ENCODE data around the gene COX7B2. TPM values are rescaled to one million over a fixed set of nuclear protein-coding genes. Genes with fewer than 3 reads are reported as not detected.

COX7B2 gene
- total RNA-seq, 1 donor from 2014 or later, result not detected

- Mint-ChIP-seq H3K4me1 (no peaks in the 10 kb centered on the region), H3K27me3 (ENCODE audit: insufficient read depth, low read depth) (no peaks in the 10 kb centered on the region), H3K4me3 (no peak overlapping the region), H3K27ac (no peak overlapping the region), H3K36me3 (no peaks in the 10 kb centered on the region), H3K9me3 (no peaks in the 10 kb centered on the region)
- H3F3A ChIP-seq (ENCODE audit: low read depth), result no peaks in the 10 kb centered on the region
- H3K4me1 ChIP-seq, result no peaks in the 10 kb centered on the region
- H3K36me3 ChIP-seq, result no peaks in the 10 kb centered on the region
- H3K79me2 ChIP-seq (ENCODE audit: low read depth), result no peaks in the 10 kb centered on the region
- DNase-seq (ENCODE audit: low spot score), result no peak
- H3K27ac ChIP-seq, result no peak overlapping the region
- H3K27me3 ChIP-seq, result peaks cover 11% of the 10 kb centered on the region
- no peak overlapping the region for H3K9ac ChIP-seq
- no peak overlapping the region for H2AFZ ChIP-seq (replicated peaks)
- H4K20me1 ChIP-seq (ENCODE audit: low read depth), result no peaks in the 10 kb centered on the region
- H3K4me3 ChIP-seq, result no peak overlapping the region
- no peaks in the 10 kb centered on the region for H3K9me3 ChIP-seq (ENCODE audit: low read depth)
- TF ChIP-seq EZH2phosphoT487 (IDR thresholded peaks at IDR 0.05) (no peak), CTCF (IDR thresholded peaks at IDR 0.05) (no peak), EZH2 (IDR thresholded peaks at IDR 0.05) (no peak)
- H3K4me2 ChIP-seq, result no peak overlapping the region
These were observed 45.6 kb upstream of the COX7B2 start for GRCh38 chr4:46954643-46955042.

DNA sequence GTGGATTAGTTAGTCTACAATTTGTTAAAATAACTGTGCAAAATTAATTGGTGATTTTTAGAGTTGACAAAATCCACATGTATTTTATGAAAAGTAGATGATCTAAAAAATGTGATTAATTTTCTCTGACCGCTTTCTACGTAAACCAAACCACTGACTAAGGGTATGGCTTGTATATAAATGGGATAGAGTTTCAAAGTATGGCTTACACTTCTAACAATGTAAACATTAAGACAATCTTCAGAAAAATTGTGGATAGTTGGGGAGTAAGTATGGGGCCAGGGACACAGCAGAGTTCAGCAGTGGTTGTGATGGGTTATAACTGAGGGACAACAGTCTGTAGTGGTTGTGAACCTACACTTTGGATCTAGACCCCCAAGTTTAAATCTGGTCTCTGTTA is 44.5 kb upstream of the COX7B2 start:
- no peaks in the 10 kb centered on the region for H3K4me1 ChIP-seq
- no peak overlapping the region for H3K27ac Mint-ChIP-seq

GRCh38 chr4:46952451-46952850 is 43.4 kb upstream of the COX7B2 start:
- Mint-ChIP-seq H3K4me1 (no peaks in the 10 kb centered on the region), H3K27ac (no peak overlapping the region)
- no peaks in the 10 kb centered on the region for H4K20me1 ChIP-seq (ENCODE audit: low read depth)

More for the DNA sequence above, 44.5 kb upstream of the COX7B2 start:
- H4K20me1 ChIP-seq (ENCODE audit: low read depth), result no peaks in the 10 kb centered on the region
- no peak overlapping the region for H3K9ac ChIP-seq
- H3K79me2 ChIP-seq (ENCODE audit: low read depth), result no peaks in the 10 kb centered on the region
- Mint-ChIP-seq H3K4me3 (no peak overlapping the region), H3K27me3 (ENCODE audit: insufficient read depth, low read depth) (no peaks in the 10 kb centered on the region), H3K4me1 (no peaks in the 10 kb centered on the region), H3K9me3 (no peaks in the 10 kb centered on the region), H3K36me3 (no peaks in the 10 kb centered on the region)
- no peak overlapping the region for H2AFZ ChIP-seq (replicated peaks)
- no peaks in the 10 kb centered on the region for H3F3A ChIP-seq (ENCODE audit: low read depth)
- H3K4me2 ChIP-seq, result no peak overlapping the region
- no peaks in the 10 kb centered on the region for H3K36me3 ChIP-seq
- H3K4me3 ChIP-seq, result no peak overlapping the region
- H3K27ac ChIP-seq, result no peak overlapping the region
- no peak for DNase-seq (ENCODE audit: low spot score)
- H3K27me3 ChIP-seq, result peaks cover 11% of the 10 kb centered on the region
- no peaks in the 10 kb centered on the region for H3K9me3 ChIP-seq (ENCODE audit: low read depth)
- TF ChIP-seq EZH2phosphoT487 (IDR thresholded peaks at IDR 0.05) (no peak), EZH2 (IDR thresholded peaks at IDR 0.05) (no peak), CTCF (IDR thresholded peaks at IDR 0.05) (no peak)

More at GRCh38 chr4:46952451-46952850, 43.4 kb upstream of the COX7B2 start:
- H3K36me3 Mint-ChIP-seq, result no peaks in the 10 kb centered on the region
- no peaks in the 10 kb centered on the region for H3K36me3 ChIP-seq
- no peak for DNase-seq (ENCODE audit: low spot score)
- no peak overlapping the region for H3K4me2 ChIP-seq
- H3K4me1 ChIP-seq, result no peaks in the 10 kb centered on the region
- peaks cover 11% of the 10 kb centered on the region for H3K27me3 ChIP-seq
- TF ChIP-seq EZH2phosphoT487 (IDR thresholded peaks at IDR 0.05), result no peak
- no peak for TF ChIP-seq EZH2 (IDR thresholded peaks at IDR 0.05)
- no peak for TF ChIP-seq CTCF (IDR thresholded peaks at IDR 0.05)
- H3K4me3 Mint-ChIP-seq, result no peak overlapping the region
- no peak overlapping the region for H3K4me3 ChIP-seq
- no peak overlapping the region for H2AFZ ChIP-seq (replicated peaks)
- no peaks in the 10 kb centered on the region for H3K79me2 ChIP-seq (ENCODE audit: low read depth)
- no peaks in the 10 kb centered on the region for H3K9me3 ChIP-seq (ENCODE audit: low read depth)
- H3K27me3 Mint-ChIP-seq (ENCODE audit: insufficient read depth, low read depth), result no peaks in the 10 kb centered on the region
- no peak overlapping the region for H3K9ac ChIP-seq
- no peaks in the 10 kb centered on the region for H3F3A ChIP-seq (ENCODE audit: low read depth)
- H3K9me3 Mint-ChIP-seq, result no peaks in the 10 kb centered on the region
- H3K27ac ChIP-seq, result no peak overlapping the region
